ENCODE measurements around the gene INTS11.

The INTS11 gene

DNA sequence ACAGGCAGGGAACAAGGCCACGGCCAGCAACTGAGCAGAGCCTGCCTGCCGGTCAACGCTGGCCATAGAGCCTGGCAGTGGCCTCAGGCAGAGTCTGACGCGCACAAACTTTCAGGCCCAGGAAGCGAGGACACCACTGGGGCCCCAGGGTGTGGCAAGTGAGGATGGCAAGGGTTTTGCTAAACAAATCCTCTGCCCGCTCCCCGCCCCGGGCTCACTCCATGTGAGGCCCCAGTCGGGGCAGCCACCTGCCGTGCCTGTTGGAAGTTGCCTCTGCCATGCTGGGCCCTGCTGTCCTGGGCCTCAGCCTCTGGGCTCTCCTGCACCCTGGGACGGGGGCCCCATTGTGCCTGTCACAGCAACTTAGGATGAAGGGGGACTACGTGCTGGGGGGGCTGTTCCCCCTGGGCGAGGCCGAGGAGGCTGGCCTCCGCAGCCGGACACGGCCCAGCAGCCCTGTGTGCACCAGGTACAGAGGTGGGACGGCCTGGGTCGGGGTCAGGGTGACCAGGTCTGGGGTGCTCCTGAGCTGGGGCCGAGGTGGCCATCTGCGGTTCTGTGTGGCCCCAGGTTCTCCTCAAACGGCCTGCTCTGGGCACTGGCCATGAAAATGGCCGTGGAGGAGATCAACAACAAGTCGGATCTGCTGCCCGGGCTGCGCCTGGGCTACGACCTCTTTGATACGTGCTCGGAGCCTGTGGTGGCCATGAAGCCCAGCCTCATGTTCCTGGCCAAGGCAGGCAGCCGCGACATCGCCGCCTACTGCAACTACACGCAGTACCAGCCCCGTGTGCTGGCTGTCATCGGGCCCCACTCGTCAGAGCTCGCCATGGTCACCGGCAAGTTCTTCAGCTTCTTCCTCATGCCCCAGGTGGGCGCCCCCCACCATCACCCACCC lies 6.9 kb upstream of the INTS11 start, which contains the start of gene TAS1R3:
Gene TAS1R3 (plus strand): TSS at position 213 of the 898 bp plus-strand sequence. CDS start 66 bp downstream, at position 279.
- H3K4me1 ChIP-seq (ENCODE audit: control insufficient read depth in 5 of 5, insufficient read depth in 5 of 5, low read length in 5 of 5): peaks cover 0 to 24% (median 19%) of the 10 kb centered on the region in 5 donors
- H3K27me3 ChIP-seq (ENCODE audit: control insufficient read depth in 5 of 5, insufficient read depth in 4 of 5, low read length in 5 of 5): peaks cover 0 to 4% (median 0%) of the 10 kb centered on the region in 5 donors
- H3K9me3 ChIP-seq (ENCODE audit: control insufficient read depth in 5 of 5, low read length in 5 of 5): no peaks in the 10 kb centered on the region
- peaks cover 0 to 38% (median 27%) of the 10 kb centered on the region in 5 donors for H3K36me3 ChIP-seq (ENCODE audit: control insufficient read depth in 5 of 5, insufficient read depth in 5 of 5, low read length in 5 of 5)
- no peak within 1 kb of the TSS for H3K27ac ChIP-seq (ENCODE audit: low read depth, low read length)
- no peak within 1 kb of the TSS for H3K4me3 ChIP-seq (ENCODE audit: low read depth in 1 of 5, low read length in 5 of 5)
- H3K9ac ChIP-seq (ENCODE audit: low read length in 5 of 5): no peak within 1 kb of the TSS

DNA sequence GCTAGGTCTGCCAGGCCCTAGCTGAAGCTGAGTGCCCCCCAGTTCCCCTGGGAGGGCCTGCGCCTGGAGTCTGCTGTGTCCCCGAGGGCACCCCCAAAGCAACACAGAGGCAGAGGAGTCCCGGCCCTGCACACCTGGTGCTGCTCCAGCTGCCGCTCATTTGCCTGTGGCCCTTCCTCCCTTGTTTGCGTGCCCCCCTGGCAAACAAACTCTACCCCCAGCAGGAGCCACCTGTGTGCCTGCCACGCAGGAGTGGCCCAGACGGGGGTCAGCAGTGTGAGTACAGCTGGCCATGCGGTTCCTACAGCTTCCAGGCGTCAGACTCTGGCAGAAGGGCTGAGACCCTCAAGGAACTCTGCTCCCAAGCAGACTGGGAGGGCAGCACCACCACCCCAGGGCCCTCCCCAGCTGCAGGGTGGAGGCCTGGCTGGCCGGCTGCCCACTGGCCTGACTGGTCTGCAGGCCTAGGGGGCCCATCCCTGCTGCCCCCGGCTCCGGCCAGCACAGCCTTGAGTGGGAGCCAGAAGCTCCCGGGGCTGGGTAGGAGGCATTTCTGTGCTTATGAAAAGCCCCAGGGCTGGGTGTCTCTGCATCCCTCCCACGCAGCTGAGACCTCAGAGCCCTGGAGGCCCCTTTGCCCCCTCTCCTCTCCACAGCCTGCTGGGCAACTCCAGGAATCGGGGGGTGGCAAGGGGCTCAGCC lies 6.1 kb upstream of the INTS11 start:
- Histone ChIP-seq H3K27ac (ENCODE audit: low read depth, low read length) (no peak overlapping the region), H3K9ac (ENCODE audit: low read length in 5 of 5) (no peak overlapping the region), H3K4me3 (ENCODE audit: low read depth in 1 of 5, low read length in 5 of 5) (no peak overlapping the region), H3K27me3 (ENCODE audit: control insufficient read depth in 5 of 5, insufficient read depth in 4 of 5, low read length in 5 of 5) (peaks cover 0 to 4% (median 0%) of the 10 kb centered on the region in 5 donors), H3K9me3 (ENCODE audit: control insufficient read depth in 5 of 5, low read length in 5 of 5) (no peaks in the 10 kb centered on the region), H3K4me1 (ENCODE audit: control insufficient read depth in 5 of 5, insufficient read depth in 5 of 5, low read length in 5 of 5) (peaks cover 4 to 32% (median 27%) of the 10 kb centered on the region in 5 donors), H3K36me3 (ENCODE audit: control insufficient read depth in 5 of 5, insufficient read depth in 5 of 5, low read length in 5 of 5) (peaks cover 0 to 31% (median 24%) of the 10 kb centered on the region in 5 donors)

DNA sequence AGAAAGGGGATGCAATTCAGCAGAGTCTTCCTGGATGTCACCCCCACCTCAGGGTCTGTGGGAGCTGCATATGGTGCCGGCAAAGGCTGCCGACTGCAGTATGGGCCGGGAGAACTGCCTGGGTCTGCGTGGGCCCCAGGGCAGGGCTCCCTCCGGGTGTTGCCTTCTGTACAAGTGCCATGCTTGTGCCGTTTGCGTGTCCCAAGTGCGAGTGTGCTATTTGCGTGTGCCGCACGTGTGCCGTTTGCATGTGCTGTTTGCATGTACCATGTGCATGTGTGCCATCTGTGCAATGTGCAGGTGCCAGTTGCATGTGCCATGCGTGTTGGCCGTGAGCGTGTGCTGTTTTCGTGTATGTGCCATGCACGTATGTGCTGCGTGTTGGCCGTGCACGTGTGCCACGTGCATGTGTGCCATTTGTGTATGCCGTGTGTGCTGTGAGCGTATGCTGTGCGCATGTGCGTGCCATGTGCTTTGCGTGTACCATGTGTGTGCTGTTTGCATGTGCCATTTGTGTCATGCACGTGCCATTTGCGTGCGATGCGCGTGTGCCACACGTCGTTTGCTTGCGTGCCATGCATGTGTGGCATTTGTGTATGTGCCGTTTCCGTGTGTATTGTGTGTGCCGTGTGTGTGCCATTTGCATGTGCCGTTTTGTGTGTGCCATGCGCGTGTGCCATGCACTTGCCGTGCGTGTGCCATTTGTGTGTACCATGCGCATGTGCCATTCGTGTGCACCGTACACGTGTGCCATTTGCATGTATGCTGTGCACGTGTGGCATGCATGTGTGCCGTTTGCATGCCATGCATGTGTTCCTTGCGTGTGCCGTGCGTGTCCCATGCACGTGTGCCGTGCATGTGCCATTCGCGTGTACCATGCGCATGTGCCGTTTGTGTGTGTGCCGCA lies 5.1 kb upstream of the INTS11 start:
- no peak overlapping the region for H3K9ac ChIP-seq (ENCODE audit: low read length in 5 of 5)
- H3K9me3 ChIP-seq (ENCODE audit: control insufficient read depth in 5 of 5, low read length in 5 of 5): no peaks in the 10 kb centered on the region
- H3K4me3 ChIP-seq (ENCODE audit: low read depth in 1 of 5, low read length in 5 of 5): no peak overlapping the region
- peaks cover 0 to 28% (median 24%) of the 10 kb centered on the region in 5 donors for H3K36me3 ChIP-seq (ENCODE audit: control insufficient read depth in 5 of 5, insufficient read depth in 5 of 5, low read length in 5 of 5)
- H3K4me1 ChIP-seq (ENCODE audit: control insufficient read depth in 5 of 5, insufficient read depth in 5 of 5, low read length in 5 of 5): peaks cover 7 to 40% (median 33%) of the 10 kb centered on the region in 5 donors
- peaks cover 0 to 4% (median 0%) of the 10 kb centered on the region in 5 donors for H3K27me3 ChIP-seq (ENCODE audit: control insufficient read depth in 5 of 5, insufficient read depth in 4 of 5, low read length in 5 of 5)
- H3K27ac ChIP-seq (ENCODE audit: low read depth, low read length): no peak overlapping the region

DNA sequence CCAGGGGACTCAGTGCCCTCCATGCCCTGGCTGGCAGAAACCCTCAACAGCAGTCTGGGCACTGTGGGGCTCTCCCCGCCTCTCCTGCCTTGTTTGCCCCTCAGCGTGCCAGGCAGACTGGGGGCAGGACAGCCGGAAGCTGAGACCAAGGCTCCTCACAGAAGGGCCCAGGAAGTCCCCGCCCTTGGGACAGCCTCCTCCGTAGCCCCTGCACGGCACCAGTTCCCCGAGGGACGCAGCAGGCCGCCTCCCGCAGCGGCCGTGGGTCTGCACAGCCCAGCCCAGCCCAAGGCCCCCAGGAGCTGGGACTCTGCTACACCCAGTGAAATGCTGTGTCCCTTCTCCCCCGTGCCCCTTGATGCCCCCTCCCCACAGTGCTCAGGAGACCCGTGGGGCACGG lies 3.8 kb upstream of the INTS11 start:
- peaks cover 0 to 4% (median 0%) of the 10 kb centered on the region in 5 donors for H3K27me3 ChIP-seq (ENCODE audit: control insufficient read depth in 5 of 5, insufficient read depth in 4 of 5, low read length in 5 of 5)
- H3K4me3 ChIP-seq (ENCODE audit: low read depth in 1 of 5, low read length in 5 of 5): no peak overlapping the region
- H3K36me3 ChIP-seq (ENCODE audit: control insufficient read depth in 5 of 5, insufficient read depth in 5 of 5, low read length in 5 of 5): peaks cover 0 to 28% (median 24%) of the 10 kb centered on the region in 5 donors
- peaks cover 7 to 41% (median 34%) of the 10 kb centered on the region in 5 donors for H3K4me1 ChIP-seq (ENCODE audit: control insufficient read depth in 5 of 5, insufficient read depth in 5 of 5, low read length in 5 of 5)
- no peak overlapping the region for H3K27ac ChIP-seq (ENCODE audit: low read depth, low read length)
- H3K9ac ChIP-seq (ENCODE audit: low read length in 5 of 5): no peak overlapping the region
- no peaks in the 10 kb centered on the region for H3K9me3 ChIP-seq (ENCODE audit: control insufficient read depth in 5 of 5, low read length in 5 of 5)

DNA sequence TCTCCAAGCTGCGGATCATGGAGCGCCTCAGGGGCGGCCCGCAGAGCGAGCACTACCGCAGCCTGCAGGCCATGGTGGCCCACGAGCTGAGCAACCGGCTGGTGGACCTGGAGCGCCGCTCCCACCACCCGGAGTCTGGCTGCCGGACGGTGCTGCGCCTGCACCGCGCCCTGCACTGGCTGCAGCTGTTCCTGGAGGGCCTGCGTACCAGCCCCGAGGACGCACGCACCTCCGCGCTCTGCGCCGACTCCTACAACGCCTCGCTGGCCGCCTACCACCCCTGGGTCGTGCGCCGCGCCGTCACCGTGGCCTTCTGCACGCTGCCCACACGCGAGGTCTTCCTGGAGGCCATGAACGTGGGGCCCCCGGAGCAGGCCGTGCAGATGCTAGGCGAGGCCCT lies 2.8 kb upstream of the INTS11 start:
- no peaks in the 10 kb centered on the region for H3K9me3 ChIP-seq (ENCODE audit: control insufficient read depth in 5 of 5, low read length in 5 of 5)
- no peak overlapping the region for H3K9ac ChIP-seq (ENCODE audit: low read length in 5 of 5)
- H3K27ac ChIP-seq (ENCODE audit: low read depth, low read length): no peak overlapping the region
- no peak overlapping the region for H3K4me3 ChIP-seq (ENCODE audit: low read depth in 1 of 5, low read length in 5 of 5)
- peaks cover 7 to 46% (median 40%) of the 10 kb centered on the region in 5 donors for H3K4me1 ChIP-seq (ENCODE audit: control insufficient read depth in 5 of 5, insufficient read depth in 5 of 5, low read length in 5 of 5)
- H3K36me3 ChIP-seq (ENCODE audit: control insufficient read depth in 5 of 5, insufficient read depth in 5 of 5, low read length in 5 of 5): peaks cover 0 to 28% (median 24%) of the 10 kb centered on the region in 5 donors
- peaks cover 0 to 4% (median 0%) of the 10 kb centered on the region in 5 donors for H3K27me3 ChIP-seq (ENCODE audit: control insufficient read depth in 5 of 5, insufficient read depth in 4 of 5, low read length in 5 of 5)

DNA sequence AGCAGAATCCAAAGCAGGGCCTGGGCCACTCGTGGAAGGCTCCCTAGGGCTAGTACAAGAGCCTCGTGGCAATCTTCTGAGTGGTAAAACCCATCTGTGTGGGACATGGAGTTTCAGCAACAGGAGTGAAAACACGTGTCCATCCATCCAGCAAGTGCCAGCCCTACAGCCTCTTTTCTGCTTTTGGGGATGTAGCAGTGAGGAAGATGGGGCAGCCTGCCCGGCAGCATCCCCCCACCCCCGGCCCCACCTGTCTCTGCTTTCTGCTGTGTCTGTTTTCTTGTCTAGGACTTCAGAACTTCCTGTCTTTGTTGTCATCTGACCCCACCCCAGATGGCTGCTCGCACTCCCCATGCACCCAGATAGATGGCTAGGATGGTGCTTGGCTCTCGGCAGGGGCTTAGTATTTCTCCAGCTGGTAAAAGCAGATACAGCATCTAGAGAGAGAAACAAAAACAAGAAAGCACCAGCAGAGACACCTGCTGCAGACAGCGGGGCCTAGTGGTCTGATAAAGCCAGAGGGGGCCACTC lies 1.7 kb upstream of the INTS11 start:
- peak overlapping the region in 4 of 5 donors; percentile 25 to 86 (median 76) for H3K4me3 ChIP-seq (ENCODE audit: low read depth in 1 of 5, low read length in 5 of 5)
- H3K27me3 ChIP-seq (ENCODE audit: control insufficient read depth in 5 of 5, insufficient read depth in 4 of 5, low read length in 5 of 5): no peaks in the 10 kb centered on the region
- H3K27ac ChIP-seq (ENCODE audit: low read depth, low read length): peak overlapping the region; percentile 57
- peaks cover 7 to 54% (median 46%) of the 10 kb centered on the region in 5 donors for H3K4me1 ChIP-seq (ENCODE audit: control insufficient read depth in 5 of 5, insufficient read depth in 5 of 5, low read length in 5 of 5)
- peak overlapping the region in 3 of 5 donors; percentile 80 to 98 (median 88) for H3K9ac ChIP-seq (ENCODE audit: low read length in 5 of 5)
- peaks cover 0 to 32% (median 24%) of the 10 kb centered on the region in 5 donors for H3K36me3 ChIP-seq (ENCODE audit: control insufficient read depth in 5 of 5, insufficient read depth in 5 of 5, low read length in 5 of 5)
- H3K9me3 ChIP-seq (ENCODE audit: control insufficient read depth in 5 of 5, low read length in 5 of 5): no peaks in the 10 kb centered on the region

DNA sequence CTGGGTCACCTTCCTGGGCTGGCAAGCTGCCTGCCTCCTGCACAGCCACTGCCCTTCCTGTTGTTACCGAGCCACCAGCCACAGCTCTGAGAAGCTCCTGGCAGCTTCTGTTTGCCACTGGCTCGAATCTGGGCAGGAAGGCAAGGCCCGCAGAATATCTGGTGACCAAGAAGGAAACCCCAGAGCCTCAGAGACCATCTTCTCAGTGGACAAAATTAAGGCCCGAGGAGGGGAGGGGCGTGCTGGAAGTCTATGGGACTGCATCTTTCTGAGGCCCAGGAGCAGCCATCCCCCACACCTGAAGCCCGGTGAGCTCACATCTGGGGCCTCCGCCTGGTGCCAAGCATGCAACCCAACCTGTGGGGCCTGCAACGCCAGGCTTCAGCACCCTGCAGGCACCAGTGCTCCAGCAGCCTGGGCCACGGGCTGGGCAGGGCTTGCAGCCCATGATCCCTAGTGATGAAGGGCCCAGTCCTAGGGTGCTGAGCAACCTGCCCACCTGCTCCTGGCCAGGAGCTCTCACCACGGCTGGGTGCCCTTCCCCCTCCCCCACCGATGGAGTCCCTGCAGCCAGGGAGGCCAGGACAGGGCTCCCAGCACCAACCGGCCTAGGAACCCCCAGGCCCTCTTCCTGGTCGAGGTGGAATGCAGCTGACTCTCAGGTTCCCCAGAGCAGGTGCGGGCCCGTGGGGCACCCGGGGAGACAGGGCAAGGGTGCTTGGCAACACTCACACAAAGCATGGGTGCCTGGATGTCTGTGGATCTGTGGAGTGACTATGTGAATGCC lies 1.0 kb upstream of the INTS11 start:
- peaks cover 0 to 39% (median 24%) of the 10 kb centered on the region in 5 donors for H3K36me3 ChIP-seq (ENCODE audit: control insufficient read depth in 5 of 5, insufficient read depth in 5 of 5, low read length in 5 of 5)

DNA sequence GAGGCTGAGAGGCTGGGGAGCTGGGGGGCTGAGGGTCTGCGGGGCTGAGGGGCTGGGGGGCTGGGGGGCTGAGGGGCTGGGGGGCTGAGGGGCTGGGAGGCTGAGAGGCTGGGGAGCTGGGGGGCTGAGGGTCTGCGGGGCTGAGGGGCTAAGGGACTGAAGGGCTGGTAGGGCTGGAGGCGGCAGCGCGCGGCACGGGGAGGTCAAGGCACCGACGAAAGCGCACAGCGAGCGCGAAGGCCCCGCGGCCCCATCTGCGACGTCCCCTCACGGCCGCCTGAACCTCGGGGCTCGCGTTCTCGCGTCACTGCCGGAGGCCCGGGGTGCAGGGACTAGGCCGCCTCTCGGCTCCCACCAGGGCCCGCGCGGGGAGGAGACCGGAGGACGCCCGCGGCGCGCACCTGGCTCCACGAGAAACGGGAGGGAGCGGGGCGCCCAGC lies 356 bp downstream of the INTS11 start:
- Histone ChIP-seq H3K27ac (ENCODE audit: low read depth, low read length) (no peak overlapping the region), H3K27me3 (ENCODE audit: control insufficient read depth in 5 of 5, insufficient read depth in 4 of 5, low read length in 5 of 5) (no peaks in the 10 kb centered on the region), H3K4me1 (ENCODE audit: control insufficient read depth in 5 of 5, insufficient read depth in 5 of 5, low read length in 5 of 5) (peaks cover 3 to 52% (median 46%) of the 10 kb centered on the region in 5 donors), H3K9ac (ENCODE audit: low read length in 5 of 5) (peak overlapping the region in 4 of 5 donors; percentile 87 to 91 (median 88)), H3K9me3 (ENCODE audit: control insufficient read depth in 5 of 5, low read length in 5 of 5) (no peaks in the 10 kb centered on the region), H3K36me3 (ENCODE audit: control insufficient read depth in 5 of 5, insufficient read depth in 5 of 5, low read length in 5 of 5) (peaks cover 0 to 51% (median 34%) of the 10 kb centered on the region in 5 donors), H3K4me3 (ENCODE audit: low read depth in 1 of 5, low read length in 5 of 5) (peak overlapping the region in 4 of 5 donors; percentile 70 to 86 (median 81))

More for the DNA sequence above, 1.0 kb upstream of the INTS11 start:
- Histone ChIP-seq H3K27me3 (ENCODE audit: control insufficient read depth in 5 of 5, insufficient read depth in 4 of 5, low read length in 5 of 5) (no peaks in the 10 kb centered on the region), H3K4me1 (ENCODE audit: control insufficient read depth in 5 of 5, insufficient read depth in 5 of 5, low read length in 5 of 5) (peaks cover 7 to 52% (median 48%) of the 10 kb centered on the region in 5 donors), H3K4me3 (ENCODE audit: low read depth in 1 of 5, low read length in 5 of 5) (peak overlapping the region; percentile 73 to 86 (median 77)), H3K27ac (ENCODE audit: low read depth, low read length) (peak overlapping the region; percentile 57), H3K9me3 (ENCODE audit: control insufficient read depth in 5 of 5, low read length in 5 of 5) (no peaks in the 10 kb centered on the region), H3K9ac (ENCODE audit: low read length in 5 of 5) (peak overlapping the region; percentile 16 to 98 (median 88))
